A549 (cell line): ENCODE measurements around the gene ATP2C2. TPM values are rescaled to one million over a fixed set of nuclear protein-coding genes. Genes with fewer than 3 reads are reported as not detected.

Experiments used
- ATAC-seq, 2 experiments: fragments of 200-7000 bp in 1 of 2; fragments of >200 bp in 1 of 2; cut with Nextera tagmentation in 1 of 2; cut with Tn5 transposase in 1 of 2; 3 replicates each; pipeline versions ENCODE4 v1.8.0 to v1.9.1; 2018 to 2020; ENCODE audit warnings: mild to moderate bottlenecking in 1 of 2, moderate library complexity in 1 of 2
- CTCF ChIA-PET: fragments of 300-600 bp; sonication (Branson Sonifier 250); formaldehyde crosslinking; extraction: SDS; loops from one replicate; lab custom pipeline; 2021; ENCODE audit warnings: antibody characterized with exemption, inconsistent platforms; lab: Yijun Ruan, JAX
- POLR2A ChIA-PET: fragments of 350-600 bp; formaldehyde crosslinking; extraction: SDS; loops from one replicate; lab custom pipeline; 2021; ENCODE audit warnings: antibody characterized with exemption, inconsistent platforms; lab: Yijun Ruan, JAX
- DNase-seq, 2 experiments: peaks; one replicate each; pipeline versions ENCODE4 v3.0.0 to v3.0.0-alpha.2; 2011 to 2016; ENCODE audit warnings: low read depth in 1 of 2, low spot score in 1 of 2
- FAIRE-seq: peaks from 2 replicates; lab custom pipeline; 2011; peaks lifted over from hg19 to GRCh38; lab: Jason Lieb, UNC
- H3K27ac ChIP-seq, 2 experiments: fragments of >200 bp; sonication (Bioruptor Twin); formaldehyde crosslinking; 3 replicates each; pipeline ENCODE4 v1.5.1; 2016 to 2017
- H3K4me1 ChIP-seq: fragments of >200 bp; sonication (Bioruptor Twin); formaldehyde crosslinking; 3 replicates; pipeline ENCODE4 v1.6.1; 2016
- H3K4me2 ChIP-seq: fragments of >200 bp; sonication (Bioruptor Twin); formaldehyde crosslinking; 3 replicates; pipeline ENCODE4 v1.6.1; 2016
- H3K4me3 ChIP-seq: fragments of >200 bp; sonication (Bioruptor Twin); formaldehyde crosslinking; 3 replicates; pipeline ENCODE4 v1.5.1; 2016
- H3K9me3 ChIP-seq: fragments of >200 bp; sonication (Bioruptor Twin); formaldehyde crosslinking; 3 replicates; pipeline ENCODE4 v1.6.1; 2016
- CBX2 ChIP-seq: fragments of 200-600 bp; sonication (generic); IDR thresholded peaks from 2 replicates; pipeline ENCODE4 v1.6.1; 2016; ENCODE audit warnings: low read depth, mild to moderate bottlenecking, borderline replicate concordance
- ELK1 ChIP-seq: fragments of 150-350 bp; IDR thresholded peaks from 2 replicates; pipeline ENCODE4 v1.6.1; 2014; ENCODE audit warnings: low read depth, mild to moderate bottlenecking, low read length
- FOSB ChIP-seq: fragments of 250-450 bp; sonication (Bioruptor Pico); IDR thresholded peaks from 2 replicates; pipeline ENCODE4 v1.5.0; 2020; ENCODE audit warnings: mild to moderate bottlenecking, moderate library complexity
- FOSL2 ChIP-seq, 2 experiments: fragments of 450-650 bp in 1 of 2; fragments of >200 bp in 1 of 2; sonication (Bioruptor Twin) in 1 of 2; formaldehyde crosslinking; IDR thresholded peaks; 2 replicates each; pipeline versions ENCODE4 v1.5.0 to v1.6.1; 2016 to 2020; ENCODE audit warnings: mild to moderate bottlenecking in 1 of 2, moderate library complexity in 1 of 2
- FOXS1 ChIP-seq: fragments of 250-450 bp; sonication (Bioruptor Pico); IDR thresholded peaks from 2 replicates; pipeline ENCODE4 v1.5.0; 2020; ENCODE audit warnings: mild to moderate bottlenecking, moderate library complexity
- GATA3 ChIP-seq: IDR thresholded peaks from 2 replicates; pipeline ENCODE4 v1.6.1; 2012; ENCODE audit warnings: borderline replicate concordance
- HMGXB4 ChIP-seq: fragments of 250-450 bp; sonication (Bioruptor Pico); IDR thresholded peaks from 2 replicates; pipeline ENCODE4 v1.5.0; 2021; ENCODE audit warnings: mild to moderate bottlenecking, moderate library complexity, borderline replicate concordance
- HOXA7 ChIP-seq: fragments of 250-450 bp; sonication (Bioruptor Pico); IDR thresholded peaks from 2 replicates; pipeline ENCODE4 v1.5.0; 2020; ENCODE audit warnings: mild to moderate bottlenecking, moderate library complexity
- HOXB13 ChIP-seq: fragments of 250-450 bp; sonication (Bioruptor Pico); IDR thresholded peaks from 2 replicates; pipeline ENCODE4 v1.5.0; 2020; ENCODE audit warnings: low read depth, mild to moderate bottlenecking, moderate library complexity
- HOXB5 ChIP-seq: fragments of 250-450 bp; sonication (Bioruptor Pico); IDR thresholded peaks from 2 replicates; pipeline ENCODE4 v1.5.0; 2020; ENCODE audit warnings: mild to moderate bottlenecking, moderate library complexity
- KDM5A ChIP-seq: fragments of 200-600 bp; sonication (generic); IDR thresholded peaks from 2 replicates; pipeline ENCODE4 v1.6.1; 2016; ENCODE audit warnings: antibody characterized with exemption, mild to moderate bottlenecking
- MAX ChIP-seq: IDR thresholded peaks from 2 replicates; pipeline ENCODE4 v1.6.1; 2012
- PHF8 ChIP-seq: fragments of 200-600 bp; sonication (generic); IDR thresholded peaks from 2 replicates; pipeline ENCODE4 v1.6.1; 2016; ENCODE audit warnings: low read depth, mild to moderate bottlenecking, antibody characterized with exemption, moderate library complexity, borderline replicate concordance
- POLR2AphosphoS2 ChIP-seq: conservative IDR thresholded peaks from 2 replicates; pipeline ENCODE4 v1.6.1; 2012; ENCODE audit warnings: low read length, improper control_type of control experiment, inconsistent platforms
- RARB ChIP-seq: fragments of 250-450 bp; sonication (Bioruptor Pico); IDR thresholded peaks from 2 replicates; pipeline ENCODE4 v1.8.0; 2021; ENCODE audit warnings: mild to moderate bottlenecking, moderate library complexity
- RCOR1 ChIP-seq: fragments of 150-350 bp; IDR thresholded peaks from 2 replicates; pipeline ENCODE4 v1.6.1; 2014; ENCODE audit warnings: antibody characterized with exemption, low read length, low read depth
- RFX5 ChIP-seq: fragments of 450-650 bp; IDR thresholded peaks from 2 replicates; pipeline ENCODE4 v1.7.1; 2014; ENCODE audit warnings: antibody characterized with exemption, mild to moderate bottlenecking, moderate library complexity
- SREBF2 ChIP-seq: fragments of 450-650 bp; IDR thresholded peaks from 2 replicates; pipeline ENCODE4 v1.6.1; 2014; ENCODE audit warnings: mild to moderate bottlenecking, moderate library complexity
- USF2 ChIP-seq: fragments of 450-650 bp; IDR thresholded peaks from 2 replicates; pipeline ENCODE4 v1.6.1; 2014; ENCODE audit warnings: antibody characterized with exemption
- ZNF302 ChIP-seq: fragments of 250-450 bp; sonication (Bioruptor Pico); IDR thresholded peaks from 2 replicates; pipeline ENCODE4 v1.9.0; 2021; ENCODE audit warnings: inconsistent platforms, mild to moderate bottlenecking, moderate library complexity
- WGBS: methylation state at CpG from one replicate; pipeline ENCODE4 v1.1.6; 2017; ENCODE audit errors: missing lambda C conversion rate; 5-methylcytosine and 5-hydroxymethylcytosine counted together
- polyA plus RNA-seq, 4 experiments: library from polyadenylated mRNA; depleted of rRNA in 3 of 4; stranded (reverse); fragments of >200 nt; fragmentation: RNase III in 1 of 4; extraction: RNeasy Plus Mini Kit Qiagen cat#74134 plus additional on column Dnase treatment in 1 of 4; gene quantifications; 2 replicates in 3 of 4; 3 replicates in 1 of 4; pipeline ENCODE4 v1.2.3, GENCODE V29; 2011 to 2017

The ATP2C2 gene
- polyA plus RNA-seq, 2 of the 4 experiments (the other 2 are of a cell fraction), result 0.14 to 0.17 TPM

- DNase-seq (no peak), FAIRE-seq (no peak)
These were observed 94.2 kb downstream of the ATP2C2 start for GRCh38 chr16:84462296-84463210.

GRCh38 chr16:84463221-84463620 lies 94.9 kb downstream of the ATP2C2 start:
- ChIA-PET CTCF (interaction anchor here (0.9 to 1.5 kb wide), 3 partner anchors 43 to 187 kb away, joined by 3 to 4 read pairs (median 4); no protein-coding TSS in a partner anchor), POLR2A (no interaction called here)
- DNase-seq (no peak), ATAC-seq (no peak), FAIRE-seq (no peak)
- no peaks in the 10 kb centered on the region for H3K4me1 ChIP-seq
- H3K4me3 ChIP-seq, result no peak overlapping the region
- H3K4me2 ChIP-seq, result no peak overlapping the region
- no peak for TF ChIP-seq RCOR1
- TF ChIP-seq ZNF302 (CRISPR knock-in tag), result no peak
- no peak for TF ChIP-seq MAX
- TF ChIP-seq CBX2, result no peak
- no peak for TF ChIP-seq FOSB
- TF ChIP-seq HMGXB4, result no peak
- TF ChIP-seq FOXS1 (CRISPR knock-in tag), result no peak
- no peak for TF ChIP-seq HOXB5
- no peak for TF ChIP-seq RARB
- TF ChIP-seq PHF8, result no peak
- TF ChIP-seq USF2, result no peak
- no peak for TF ChIP-seq ELK1
- WGBS, result 82% methylated on average over 7 of the region's 7 CpGs
- peaks cover 17% of the 10 kb centered on the region for H3K9me3 ChIP-seq
- no peak overlapping the region for H3K27ac ChIP-seq

More at GRCh38 chr16:84462296-84463210, 94.2 kb downstream of the ATP2C2 start:
- 88% methylated on average over 23 of the region's 24 CpGs for WGBS
- POLR2A ChIA-PET, result interaction anchor here (0.6 kb wide), 1 partner anchor 73 kb away, joined by 4 read pairs; no protein-coding TSS in a partner anchor
- Histone ChIP-seq H3K27ac (no peak overlapping the region), H3K4me3 (no peak overlapping the region), H3K4me1 (no peaks in the 10 kb centered on the region), H3K4me2 (no peak overlapping the region), H3K9me3 (peaks cover 13% of the 10 kb centered on the region)
- ATAC-seq, result no peak
- CTCF ChIA-PET, result interaction anchor here (0.9 to 2.8 kb wide), 4 partner anchors 22 to 186 kb away, joined by 3 to 13 read pairs (median 4); no protein-coding TSS in a partner anchor
- TF ChIP-seq USF2 (no peak), HOXA7 (CRISPR knock-in tag) (no peak), SREBF2 (no peak), POLR2AphosphoS2 (no peak), ZNF302 (CRISPR knock-in tag) (no peak), HOXB5 (no peak), GATA3 (no peak), FOSB (no peak), KDM5A (no peak), HOXB13 (no peak), FOSL2 (IDR thresholded peaks at IDR 0.05) (no peak), FOSL2 (CRISPR knock-in tag; IDR thresholded peaks at IDR 0.05) (no peak), RFX5 (no peak)
